Hepatocyte (in vitro differentiated cells): ENCODE measurements around the gene PDHX.

Experiments
- EZH2 ChIP-seq: fragments of 200-600 bp; sonication (generic); IDR thresholded peaks from 2 replicates; pipeline ENCODE4 v1.6.1; 2016; ENCODE audit warnings: antibody characterized with exemption, mild to moderate bottlenecking, borderline replicate concordance
- EZH2phosphoT487 ChIP-seq: fragments of 200-600 bp; sonication (generic); IDR thresholded peaks from one replicate; pipeline ENCODE4 v1.6.1; 2018; ENCODE audit warnings: antibody characterized with exemption, mild to moderate bottlenecking, low read depth, moderate library complexity; ENCODE audit not compliant: unreplicated experiment, severe bottlenecking
- TF ChIP-seq, protein P1 (sequence below): fragments of 200-600 bp; sonication (generic); IDR thresholded peaks from 2 replicates; pipeline ENCODE4 v1.5.1; 2016; ENCODE audit warnings: antibody characterized with exemption, mild to moderate bottlenecking; ENCODE audit not compliant: poor library complexity

DNA sequence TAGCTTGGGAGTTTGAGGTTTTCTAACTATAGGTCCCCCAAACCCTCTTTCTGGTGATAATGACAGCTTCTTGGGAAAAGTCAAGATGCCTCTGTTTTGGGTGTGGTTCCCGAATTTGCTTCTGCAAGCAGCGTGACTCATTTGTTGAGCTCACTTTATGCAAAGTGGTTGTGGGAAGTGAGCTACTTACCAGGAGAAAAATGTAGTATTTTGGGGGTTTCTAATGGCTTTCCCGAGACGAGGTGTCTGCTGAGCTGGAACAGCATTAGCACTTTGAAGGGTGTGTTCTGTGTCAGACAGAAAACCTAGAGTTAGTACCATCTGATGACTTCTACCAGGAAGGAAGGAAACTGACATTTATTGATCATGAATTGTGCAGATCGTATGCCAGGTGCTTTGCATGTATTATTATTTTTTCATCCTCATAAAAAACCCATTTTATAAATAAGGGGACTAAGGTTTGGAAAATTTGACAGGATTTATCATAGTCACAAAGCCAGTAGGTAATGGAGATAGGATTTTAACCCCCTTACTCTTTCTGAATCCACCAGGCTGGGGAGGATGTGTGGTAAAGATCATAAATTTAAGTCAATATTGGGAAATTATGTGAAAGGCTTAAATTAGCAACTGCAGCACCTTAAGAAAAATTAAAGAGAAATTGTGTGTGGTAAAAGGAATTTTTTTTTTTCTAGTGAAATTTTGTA is 113.7 kb downstream of the PDHX start:
- TF ChIP-seq, protein P1, sequence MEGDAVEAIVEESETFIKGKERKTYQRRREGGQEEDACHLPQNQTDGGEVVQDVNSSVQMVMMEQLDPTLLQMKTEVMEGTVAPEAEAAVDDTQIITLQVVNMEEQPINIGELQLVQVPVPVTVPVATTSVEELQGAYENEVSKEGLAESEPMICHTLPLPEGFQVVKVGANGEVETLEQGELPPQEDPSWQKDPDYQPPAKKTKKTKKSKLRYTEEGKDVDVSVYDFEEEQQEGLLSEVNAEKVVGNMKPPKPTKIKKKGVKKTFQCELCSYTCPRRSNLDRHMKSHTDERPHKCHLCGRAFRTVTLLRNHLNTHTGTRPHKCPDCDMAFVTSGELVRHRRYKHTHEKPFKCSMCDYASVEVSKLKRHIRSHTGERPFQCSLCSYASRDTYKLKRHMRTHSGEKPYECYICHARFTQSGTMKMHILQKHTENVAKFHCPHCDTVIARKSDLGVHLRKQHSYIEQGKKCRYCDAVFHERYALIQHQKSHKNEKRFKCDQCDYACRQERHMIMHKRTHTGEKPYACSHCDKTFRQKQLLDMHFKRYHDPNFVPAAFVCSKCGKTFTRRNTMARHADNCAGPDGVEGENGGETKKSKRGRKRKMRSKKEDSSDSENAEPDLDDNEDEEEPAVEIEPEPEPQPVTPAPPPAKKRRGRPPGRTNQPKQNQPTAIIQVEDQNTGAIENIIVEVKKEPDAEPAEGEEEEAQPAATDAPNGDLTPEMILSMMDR = no peak
- TF ChIP-seq EZH2 (no peak), EZH2phosphoT487 (no peak)
